Mesodermal cell (in vitro differentiated cells): Measurements from ENCODE around the gene CIRBP.

Experiments
- H3K27ac ChIP-seq: 2 replicates; pipeline ENCODE4 v1.7.0; 2013; ENCODE audit warnings: mild to moderate bottlenecking, low read depth, low read length, moderate library complexity; ENCODE audit not compliant: severe bottlenecking
- H3K36me3 ChIP-seq: 2 replicates; pipeline ENCODE4 v1.7.1; 2013; ENCODE audit warnings: mild to moderate bottlenecking, low read length, moderate library complexity; ENCODE audit not compliant: control insufficient read depth, insufficient read depth
- H3K4me1 ChIP-seq: one replicate; pipeline ENCODE4 v1.7.1; 2013; ENCODE audit warnings: mild to moderate bottlenecking, low read length; ENCODE audit not compliant: insufficient read depth, control insufficient read depth, poor library complexity, severe bottlenecking
- H3K4me3 ChIP-seq: 2 replicates; pipeline ENCODE4 v1.7.0; 2013; ENCODE audit warnings: low read length, control low read depth, mild to moderate bottlenecking; ENCODE audit not compliant: insufficient read depth, poor library complexity, severe bottlenecking; ENCODE audit errors: extremely low read depth
- H3K9me3 ChIP-seq: 2 replicates; pipeline ENCODE4 v1.7.1; 2013; ENCODE audit warnings: mild to moderate bottlenecking, low read length, moderate library complexity; ENCODE audit not compliant: control insufficient read depth
- WGBS, 2 experiments: methylation state at CpG; one replicate each; pipeline ENCODE4 v1.1.5; 2013; ENCODE audit warnings: missing lambda C conversion rate in 2 of 2; ENCODE audit not compliant: insufficient coverage in 2 of 2; 5-methylcytosine and 5-hydroxymethylcytosine counted together

The CIRBP gene

DNA sequence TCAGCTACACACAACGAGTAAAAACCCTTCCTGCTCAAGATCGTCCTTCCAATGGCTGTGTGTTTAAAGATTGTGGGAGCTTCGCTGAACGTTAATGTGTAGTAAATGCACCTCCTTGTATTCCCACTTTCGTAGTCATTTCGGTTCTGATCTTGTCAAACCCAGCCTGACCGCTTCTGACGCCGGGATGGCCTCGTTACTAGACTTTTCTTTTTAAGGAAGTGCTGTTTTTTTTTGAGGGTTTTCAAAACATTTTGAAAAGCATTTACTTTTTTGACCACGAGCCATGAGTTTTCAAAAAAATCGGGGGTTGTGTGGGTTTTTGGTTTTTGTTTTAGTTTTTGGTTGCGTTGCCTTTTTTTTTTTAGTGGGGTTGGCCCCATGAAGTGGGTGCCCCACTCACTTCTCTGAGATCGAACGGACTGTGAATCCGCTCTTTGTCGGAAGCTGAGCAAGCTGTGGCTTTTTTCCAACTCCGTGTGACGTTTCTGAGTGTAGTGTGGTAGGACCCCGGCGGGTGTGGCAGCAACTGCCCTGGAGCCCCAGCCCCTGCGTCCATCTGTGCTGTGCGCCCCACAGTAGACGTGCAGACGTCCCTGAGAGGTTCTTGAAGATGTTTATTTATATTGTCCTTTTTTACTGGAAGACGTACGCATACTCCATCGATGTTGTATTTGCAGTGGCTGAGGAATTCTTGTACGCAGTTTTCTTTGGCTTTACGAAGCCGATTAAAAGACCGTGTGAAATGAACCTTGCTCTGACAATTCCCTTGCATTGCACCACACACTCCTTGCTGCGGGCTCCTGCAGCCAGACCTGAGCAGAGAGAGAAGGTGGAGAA is 3.5 kb downstream of the CIRBP start:
- H3K4me3 ChIP-seq, result no peak overlapping the region
- peaks cover 58% of the 10 kb centered on the region for H3K36me3 ChIP-seq
- peak overlapping the region; percentile 37 for H3K27ac ChIP-seq
- peaks cover 47% of the 10 kb centered on the region for H3K4me1 ChIP-seq
- WGBS, 2 experiments, result 96 to 98% methylated on average over 30 to 32 of the region's 33 CpGs
- no peaks in the 10 kb centered on the region for H3K9me3 ChIP-seq

DNA sequence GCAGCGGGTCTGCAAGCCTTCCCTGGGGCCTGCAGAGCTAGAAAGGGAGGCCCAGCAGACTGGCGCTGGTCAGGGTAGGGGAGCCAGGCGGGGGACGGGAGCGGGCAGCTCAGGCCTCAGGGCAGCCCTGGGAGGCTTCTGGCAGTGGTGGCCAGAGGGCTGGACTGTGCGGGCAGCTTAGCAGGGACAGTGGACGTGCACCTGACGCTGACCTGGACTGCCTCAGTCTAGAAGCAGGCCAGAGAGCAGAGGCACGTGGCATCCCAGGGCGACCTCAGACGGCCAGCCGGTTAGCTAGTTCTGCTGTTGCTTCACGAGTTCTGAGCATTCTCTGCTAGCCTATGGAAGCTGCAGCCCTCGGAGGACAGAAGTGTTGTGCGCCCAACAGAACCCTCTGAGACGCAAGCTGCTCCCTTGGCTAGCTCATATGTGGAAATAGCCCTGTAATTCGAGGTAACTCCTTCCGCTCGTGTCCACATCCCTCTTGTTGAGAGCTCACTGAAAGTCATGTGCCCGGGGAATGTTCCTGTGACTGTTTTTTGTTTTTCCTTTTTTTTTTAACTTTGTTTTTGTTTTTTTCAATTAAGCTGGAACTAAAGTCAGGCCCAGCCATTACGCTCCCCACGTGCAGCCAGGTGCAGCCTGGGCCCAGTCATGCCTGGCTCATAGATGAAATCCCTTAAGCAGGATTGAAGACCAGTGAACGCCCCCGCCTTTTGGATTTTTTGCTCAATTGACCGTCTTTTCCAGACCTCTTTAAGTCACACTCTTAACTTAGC is 4.3 kb downstream of the CIRBP start:
- WGBS, 2 experiments, result 95 to 99% methylated on average over 24 to 25 of the region's 25 CpGs
- H3K27ac ChIP-seq, result peak overlapping the region; percentile 99
- H3K36me3 ChIP-seq, result peaks cover 61% of the 10 kb centered on the region
- H3K4me3 ChIP-seq, result no peak overlapping the region
- peaks cover 39% of the 10 kb centered on the region for H3K4me1 ChIP-seq
- H3K9me3 ChIP-seq, result no peaks in the 10 kb centered on the region

DNA sequence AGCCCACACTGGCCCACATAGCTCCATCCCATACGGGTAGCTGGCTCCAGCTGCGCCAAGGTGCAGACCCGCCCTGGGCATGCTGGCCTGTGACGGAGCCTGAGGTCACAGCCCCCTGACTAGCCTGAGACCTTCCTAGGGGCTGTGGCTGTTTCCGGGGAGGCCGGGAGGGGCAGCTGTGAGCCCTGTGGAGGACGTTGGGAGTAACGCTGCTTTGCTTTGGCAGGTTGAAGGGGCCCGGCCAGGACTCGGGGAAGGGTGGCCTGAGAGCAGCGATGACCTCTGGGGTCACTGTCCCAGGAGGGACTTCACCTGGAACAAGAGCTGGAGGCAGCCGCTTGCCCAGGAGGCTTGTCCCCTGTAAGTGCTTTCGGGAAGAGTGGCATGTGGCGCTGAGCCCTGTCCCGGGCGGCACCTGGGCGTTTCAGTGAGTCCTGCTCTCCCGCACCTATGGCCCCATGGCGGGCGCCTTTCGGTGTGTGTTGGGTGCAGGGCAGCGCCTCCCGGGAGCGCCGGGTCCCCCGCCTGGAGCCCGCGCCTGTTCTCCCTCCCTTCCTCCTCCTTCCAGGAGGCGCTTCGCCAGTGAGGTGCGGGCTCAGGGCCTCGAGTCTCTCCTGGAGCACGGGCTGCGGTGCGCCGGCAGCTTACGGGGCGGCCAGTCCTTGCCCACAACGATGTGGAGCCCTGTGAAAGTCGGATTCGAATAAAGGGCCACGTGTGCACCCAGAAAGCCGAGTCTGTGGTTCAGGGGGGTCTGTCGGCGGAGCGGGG is 5.1 kb downstream of the CIRBP start:
- peak overlapping the region; percentile 99 for H3K27ac ChIP-seq
- H3K4me3 ChIP-seq, result peak overlapping the region; percentile 52
- H3K36me3 ChIP-seq, result peaks cover 68% of the 10 kb centered on the region
- peaks cover 35% of the 10 kb centered on the region for H3K4me1 ChIP-seq
- H3K9me3 ChIP-seq, result no peaks in the 10 kb centered on the region
- 86 to 92% methylated on average over 34 to 39 of the region's 46 CpGs for WGBS, 2 experiments

DNA sequence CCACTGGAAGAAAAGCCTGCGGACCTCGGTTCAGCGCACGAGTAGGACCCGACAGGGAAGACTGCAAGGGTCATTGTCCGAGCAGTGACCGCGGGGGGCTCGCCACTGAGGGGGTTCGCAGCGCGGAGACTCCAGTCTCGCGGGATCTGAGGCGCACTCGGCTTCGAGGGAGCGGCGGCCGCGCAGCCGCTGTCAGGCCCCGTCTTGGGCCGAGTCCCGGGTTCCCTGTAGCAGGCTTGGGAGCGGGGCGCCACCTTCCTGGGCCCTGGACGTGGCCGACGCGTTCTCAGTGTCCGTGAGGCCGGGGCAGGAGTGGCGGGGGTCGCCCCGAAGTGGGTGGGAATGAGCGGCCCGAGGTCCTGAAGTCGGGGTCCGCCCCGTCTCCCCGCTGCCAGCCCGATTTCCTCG is 5.7 kb downstream of the CIRBP start:
- 45 to 54% methylated on average over 40 to 43 of the region's 44 CpGs for WGBS, 2 experiments
- no peaks in the 10 kb centered on the region for H3K9me3 ChIP-seq
- peaks cover 35% of the 10 kb centered on the region for H3K4me1 ChIP-seq
- H3K27ac ChIP-seq, result peak overlapping the region; percentile 99
- H3K4me3 ChIP-seq, result peak overlapping the region; percentile 52
- H3K36me3 ChIP-seq, result peaks cover 66% of the 10 kb centered on the region

DNA sequence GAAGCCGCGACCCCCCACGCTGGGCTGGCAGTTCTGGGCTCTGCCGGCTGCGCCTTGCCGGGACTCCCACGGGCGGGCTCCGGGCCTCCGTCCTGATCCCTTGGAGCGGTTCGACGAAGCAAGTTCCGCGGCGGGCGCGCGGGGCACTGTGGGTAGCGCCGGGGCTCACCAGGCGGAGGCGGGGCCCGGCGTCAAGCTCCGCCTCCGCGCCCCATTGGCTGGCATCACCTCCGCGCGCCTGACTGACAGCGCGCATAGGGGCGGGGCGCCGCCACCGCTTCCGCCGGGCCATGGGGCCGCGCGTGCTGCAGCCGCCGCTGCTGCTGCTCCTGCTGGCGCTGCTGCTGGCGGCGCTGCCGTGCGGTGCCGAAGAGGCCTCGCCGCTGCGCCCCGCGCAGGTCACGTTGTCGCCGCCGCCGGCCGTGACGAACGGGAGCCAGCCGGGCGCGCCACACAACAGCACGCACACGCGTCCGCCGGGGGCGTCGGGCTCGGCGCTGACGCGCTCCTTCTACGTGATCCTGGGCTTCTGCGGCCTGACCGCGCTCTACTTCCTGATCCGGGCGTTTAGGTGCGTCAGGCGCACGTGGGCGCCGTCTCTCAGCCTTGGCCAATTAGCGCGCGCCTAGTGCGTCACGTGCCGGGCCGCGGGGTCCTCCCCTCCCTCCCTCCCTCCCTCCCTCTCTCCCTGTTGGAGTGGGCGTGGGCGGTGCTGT is 6.3 kb downstream of the CIRBP start, which contains the start of gene FAM174C:
Gene FAM174C (plus strand): TSS at position 271 of the 716 bp plus-strand sequence. CDS start 20 bp downstream, at position 291.
- 0% methylated on average over 73 to 90 of the region's 98 CpGs for WGBS, 2 experiments
- Histone ChIP-seq H3K4me3 (peak within 1 kb of the TSS; percentile 52), H3K36me3 (peaks cover 61% of the 10 kb centered on the region), H3K4me1 (peaks cover 33% of the 10 kb centered on the region), H3K27ac (peak within 1 kb of the TSS; percentile 99), H3K9me3 (no peaks in the 10 kb centered on the region)

DNA sequence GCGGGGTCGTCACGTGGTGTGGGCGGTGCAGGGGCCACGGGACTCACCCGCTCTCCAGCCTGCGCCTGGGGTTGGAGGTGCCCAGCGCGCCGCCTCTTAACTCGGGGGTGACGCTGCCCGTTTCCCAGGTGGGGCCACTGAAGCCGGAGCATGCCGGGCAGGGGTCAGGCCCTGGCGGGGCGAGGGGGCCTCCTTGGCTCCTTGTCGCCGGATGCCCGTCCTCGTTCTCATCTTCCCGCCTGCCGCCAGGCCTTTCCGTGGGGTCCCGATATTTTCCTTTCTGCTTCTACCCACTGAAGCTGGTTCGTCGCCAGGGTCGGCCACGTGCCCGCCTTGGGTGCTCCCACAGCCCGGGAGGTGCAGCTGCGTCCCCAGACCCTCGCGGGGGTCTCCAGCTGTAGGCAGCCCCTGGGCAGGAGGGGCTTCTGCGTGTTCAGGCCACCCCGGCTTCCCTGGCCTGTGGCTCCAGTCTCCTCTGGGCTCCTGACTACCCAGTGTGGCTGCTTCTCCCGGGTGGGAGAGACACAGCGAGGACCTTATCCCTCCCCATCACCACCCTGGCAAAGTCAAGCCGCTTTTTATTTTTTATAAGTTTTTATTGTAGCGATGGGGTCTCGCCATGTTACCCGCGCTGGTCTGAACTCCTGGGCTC is 7.0 kb downstream of the CIRBP start:
- 16 to 20% methylated on average over 36 of the region's 43 CpGs for WGBS, 2 experiments
- peak overlapping the region; percentile 99 for H3K27ac ChIP-seq
- H3K36me3 ChIP-seq, result peaks cover 54% of the 10 kb centered on the region
- H3K4me3 ChIP-seq, result peak overlapping the region; percentile 52
- H3K9me3 ChIP-seq, result no peaks in the 10 kb centered on the region
- peaks cover 26% of the 10 kb centered on the region for H3K4me1 ChIP-seq

DNA sequence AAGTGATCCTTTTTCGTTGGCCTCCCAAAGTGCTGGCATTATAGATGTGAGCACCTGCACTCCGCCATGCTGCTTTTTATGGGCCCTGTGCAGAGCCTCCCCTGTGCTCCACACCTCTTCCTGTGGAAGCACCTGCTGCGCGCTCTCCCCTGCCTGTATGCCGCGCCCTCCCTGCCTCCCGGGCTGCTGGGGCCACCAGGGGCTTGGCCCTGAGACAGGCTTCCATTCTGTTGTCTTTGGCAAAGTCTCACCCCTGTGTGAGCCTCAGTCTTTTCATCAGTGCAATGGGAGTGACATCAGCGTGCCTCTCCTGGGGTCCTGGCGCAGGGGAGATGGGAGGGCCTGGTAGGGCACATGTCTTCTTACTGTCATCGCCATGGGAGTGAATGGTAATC is 7.5 kb downstream of the CIRBP start:
- Histone ChIP-seq H3K27ac (no peak overlapping the region), H3K4me1 (peaks cover 21% of the 10 kb centered on the region), H3K4me3 (peak overlapping the region; percentile 52), H3K9me3 (no peaks in the 10 kb centered on the region), H3K36me3 (peaks cover 49% of the 10 kb centered on the region)
- WGBS, 2 experiments, result 86 to 88% methylated on average over 10 of the region's 10 CpGs

DNA sequence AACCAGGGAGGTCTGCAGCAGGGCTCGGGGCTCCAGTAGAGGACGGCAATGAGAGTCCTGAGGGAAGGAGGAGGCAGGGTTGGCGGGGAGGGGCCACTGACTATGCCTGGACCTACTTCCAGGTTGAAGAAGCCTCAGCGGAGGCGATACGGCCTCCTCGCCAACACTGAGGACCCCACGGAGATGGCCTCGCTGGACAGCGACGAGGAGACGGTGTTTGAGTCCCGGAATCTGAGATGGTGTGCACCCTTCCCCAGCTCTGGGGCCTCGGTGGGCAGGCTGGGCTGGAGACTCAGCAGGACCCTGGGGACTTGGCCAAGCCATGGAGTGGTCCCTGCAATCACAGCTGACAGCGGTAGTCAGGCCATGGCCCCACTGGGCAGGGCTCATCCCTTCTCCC is 7.9 kb downstream of the CIRBP start:
- WGBS, 2 experiments, result 94 to 98% methylated on average over 14 to 15 of the region's 15 CpGs
- H3K4me1 ChIP-seq, result peaks cover 17% of the 10 kb centered on the region
- H3K4me3 ChIP-seq, result no peak overlapping the region
- H3K27ac ChIP-seq, result no peak overlapping the region
- H3K36me3 ChIP-seq, result peaks cover 45% of the 10 kb centered on the region
- H3K9me3 ChIP-seq, result no peaks in the 10 kb centered on the region

DNA sequence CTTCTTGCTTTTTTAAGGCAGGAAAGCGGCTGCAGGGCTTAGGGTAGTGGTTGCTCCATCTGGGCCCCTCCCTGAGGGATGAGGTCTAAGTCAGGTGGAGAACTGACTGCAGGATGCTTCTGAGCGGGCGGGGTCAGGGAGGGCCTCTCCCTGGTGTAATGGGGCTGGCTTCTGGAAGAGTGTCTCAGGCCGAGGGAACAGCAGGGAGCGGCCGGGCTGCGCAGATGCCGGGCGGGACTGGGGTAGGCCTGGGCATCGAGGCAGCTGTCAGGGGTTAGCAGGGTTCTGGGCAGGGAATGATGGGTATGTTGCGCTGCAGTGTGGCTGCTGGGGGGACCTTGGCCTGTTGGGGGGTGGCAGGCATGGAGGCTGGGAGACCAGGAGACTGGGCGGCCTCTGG is 8.9 kb downstream of the CIRBP start:
- WGBS, 2 experiments, result 94 to 95% methylated on average over 9 to 11 of the region's 12 CpGs
- Histone ChIP-seq H3K4me1 (peaks cover 9% of the 10 kb centered on the region), H3K27ac (no peak overlapping the region), H3K36me3 (peaks cover 35% of the 10 kb centered on the region), H3K9me3 (no peaks in the 10 kb centered on the region), H3K4me3 (no peak overlapping the region)
